GM19193 (cell line): ENCODE data around the gene RENBP.

Experiments used
- POLR2A ChIP-seq: IDR thresholded peaks from 4 replicates; pipeline ENCODE4 v1.6.1; 2011; ENCODE audit not compliant: insufficient read depth, insufficient read length; ENCODE audit errors: extremely low read depth

RENBP gene

DNA sequence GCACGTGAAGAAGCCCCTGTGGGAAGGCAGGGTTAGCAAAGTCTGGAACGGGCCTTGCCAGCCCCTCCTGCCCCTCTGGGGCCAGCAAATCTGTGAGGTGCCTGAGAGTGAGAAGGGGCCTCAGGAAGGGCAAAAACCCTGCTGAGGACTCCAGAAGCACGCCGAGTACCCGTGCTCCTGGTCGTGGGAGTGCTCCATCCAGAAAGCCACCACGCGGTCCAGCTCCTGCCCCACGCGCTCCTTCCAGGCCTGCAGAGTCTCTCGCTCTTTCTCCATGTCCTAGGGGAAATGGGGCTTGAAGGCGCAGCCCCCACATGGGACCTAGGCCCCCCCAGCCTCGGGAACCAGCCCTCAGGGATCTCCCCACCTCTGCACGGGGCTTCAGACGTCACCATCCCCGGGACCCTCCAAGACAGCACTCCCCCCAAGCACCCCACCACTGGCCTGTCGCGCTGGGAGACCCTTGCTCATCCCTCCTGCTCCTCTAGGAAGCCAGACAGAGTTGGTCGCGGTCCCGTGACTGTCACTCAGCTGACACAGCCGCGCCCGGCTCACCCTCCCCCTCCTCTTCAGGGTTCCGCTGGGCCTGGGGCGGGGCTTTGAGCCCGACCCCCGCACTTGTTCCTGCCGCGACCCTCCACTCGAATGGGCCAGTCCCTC lies at the start of gene RENBP:
TSS of gene RENBP (minus strand) at position 504 of the 660 bp plus-strand sequence. CDS start at position 471, 33 bp downstream.
- TF ChIP-seq POLR2A = no peak

DNA sequence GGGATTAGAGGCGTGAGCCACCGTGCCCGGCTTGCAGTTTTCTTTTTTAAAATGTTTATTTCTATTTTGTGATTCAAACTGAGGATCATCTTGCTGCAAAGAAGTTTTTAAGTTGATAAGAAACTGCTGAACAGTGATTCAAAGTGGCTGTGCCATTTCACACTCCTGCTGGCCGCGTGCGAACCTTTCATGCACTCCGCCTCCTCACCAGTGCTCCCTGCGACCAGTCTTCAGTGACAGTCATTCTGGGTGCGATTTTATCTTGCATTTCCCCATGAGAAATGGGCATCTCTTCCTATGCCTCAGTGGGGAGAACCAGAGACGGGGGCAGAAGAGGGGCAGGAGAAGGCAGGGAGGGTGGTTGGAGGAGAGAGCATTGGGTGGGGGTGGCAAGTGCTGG lies 49.5 kb upstream of the RENBP start:
- no peak for TF ChIP-seq POLR2A

DNA sequence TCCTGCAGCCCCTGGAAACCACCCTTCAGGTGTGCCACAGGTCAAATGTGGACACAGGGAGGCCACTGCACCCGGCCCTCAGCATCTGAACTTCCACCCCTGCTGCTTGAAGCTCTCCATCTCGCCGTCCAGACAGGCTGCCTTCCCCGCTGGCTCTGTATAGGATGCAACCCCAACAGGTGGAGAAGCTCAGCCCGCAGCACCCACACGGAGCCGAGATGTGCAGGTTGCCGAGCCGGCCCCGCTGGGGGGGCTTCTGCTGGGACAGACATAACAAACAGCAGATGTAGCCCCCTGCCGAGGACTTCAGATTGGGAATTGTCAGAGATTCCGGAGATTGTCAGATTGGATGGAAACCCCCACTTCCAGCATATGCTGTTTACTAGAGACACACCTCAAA lies 48.6 kb upstream of the RENBP start:
- no peak for TF ChIP-seq POLR2A

DNA sequence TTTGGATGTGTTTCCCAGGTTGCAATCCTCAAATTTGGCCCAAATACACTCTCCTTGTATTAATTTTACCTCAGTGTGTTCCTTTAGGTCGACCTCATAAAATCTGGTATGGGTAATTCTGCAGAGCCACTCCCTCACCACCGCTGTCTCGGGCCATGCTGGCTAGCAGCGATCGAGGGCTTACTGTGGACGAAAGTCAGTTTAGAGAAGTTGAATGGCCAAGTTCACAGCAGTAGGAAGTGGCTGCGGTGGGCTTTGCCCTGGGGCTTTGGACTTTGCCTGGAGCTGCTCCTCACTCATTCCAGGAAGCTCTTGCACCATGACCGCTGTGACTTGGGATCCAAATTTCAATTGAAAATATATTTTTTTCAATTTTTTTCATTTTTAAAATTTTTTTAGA lies 47.7 kb upstream of the RENBP start:
- TF ChIP-seq POLR2A = no peak

DNA sequence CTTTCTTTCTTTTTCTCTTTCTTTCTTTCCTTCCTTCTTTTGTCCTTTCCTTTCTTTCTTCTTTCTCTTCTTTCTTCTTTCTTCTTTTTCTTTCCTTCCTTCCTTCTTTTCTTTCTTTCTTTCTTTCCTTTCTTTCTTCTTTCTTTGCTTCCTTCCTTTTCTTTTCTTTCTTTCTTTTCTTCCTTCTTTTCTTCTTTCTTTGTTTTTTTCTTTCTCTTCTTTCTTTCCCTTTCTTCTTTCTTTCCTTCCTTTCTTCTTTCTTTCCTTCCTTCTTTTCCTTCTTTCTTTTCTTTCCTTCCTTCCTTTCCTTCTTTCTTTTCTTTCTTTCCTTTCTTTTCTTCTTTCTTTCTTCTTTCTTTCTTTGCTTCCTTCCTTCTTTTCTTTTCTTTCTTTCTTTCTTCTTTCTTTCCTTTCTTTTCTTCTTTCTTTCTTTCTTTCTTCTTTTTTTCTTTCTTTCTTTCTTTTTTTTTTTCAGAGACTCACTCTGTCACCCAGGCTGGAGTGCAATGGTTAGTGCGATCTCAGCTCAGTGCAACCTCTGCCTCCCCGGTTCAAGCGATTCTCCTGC lies 46.7 kb upstream of the RENBP start:
- no peak for TF ChIP-seq POLR2A

DNA sequence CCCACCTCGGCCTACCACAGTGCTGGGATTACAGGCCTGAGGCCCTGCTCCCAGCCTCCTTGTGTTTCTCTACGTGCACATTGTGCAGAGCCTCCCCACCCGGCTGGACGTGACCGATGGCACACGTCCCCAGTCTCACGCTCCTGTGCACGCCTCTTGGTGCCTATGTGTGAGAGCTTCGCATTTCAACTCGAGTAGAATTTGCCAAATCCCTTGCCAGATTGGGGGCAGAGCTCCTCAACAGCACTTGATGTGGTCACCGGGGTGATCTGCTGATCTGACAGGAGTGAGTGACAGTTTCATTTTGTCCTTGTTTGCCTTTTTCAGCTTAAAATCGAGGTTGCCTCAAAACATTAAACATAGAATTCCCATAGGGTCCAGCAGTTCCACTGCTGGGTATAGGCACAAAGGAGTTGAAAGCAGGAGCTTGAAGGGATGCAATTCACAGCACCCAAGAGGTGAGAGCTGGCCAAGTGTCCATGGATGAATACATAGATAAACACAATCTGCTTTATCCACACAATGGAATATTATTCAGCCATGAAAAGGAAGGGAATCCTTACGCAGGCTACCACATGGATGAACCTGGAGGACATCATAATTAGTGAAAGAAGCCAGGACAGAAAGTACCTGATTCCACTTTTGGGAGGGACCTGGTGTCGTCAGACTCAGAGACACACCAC lies 45.7 kb upstream of the RENBP start:
- no peak for TF ChIP-seq POLR2A

DNA sequence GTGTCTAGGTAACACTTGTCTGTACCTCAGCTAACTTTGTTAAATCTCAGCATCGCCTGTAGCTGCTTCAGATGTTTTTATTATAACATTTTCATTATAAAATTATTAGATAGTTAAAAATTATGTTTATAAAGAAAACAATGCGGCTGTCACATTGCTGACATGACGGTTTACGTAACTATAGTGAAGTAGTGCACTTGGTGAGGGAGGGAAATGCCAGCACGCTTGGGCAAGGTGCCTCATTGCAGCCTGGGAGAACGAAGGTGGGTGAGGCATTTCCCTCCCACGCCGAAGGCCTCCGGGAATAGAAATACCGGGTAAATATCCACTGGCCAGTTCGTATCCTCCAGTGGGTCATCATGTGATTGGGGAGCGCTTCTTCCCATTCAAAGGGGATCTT lies 44.0 kb upstream of the RENBP start:
- TF ChIP-seq POLR2A = no peak

DNA sequence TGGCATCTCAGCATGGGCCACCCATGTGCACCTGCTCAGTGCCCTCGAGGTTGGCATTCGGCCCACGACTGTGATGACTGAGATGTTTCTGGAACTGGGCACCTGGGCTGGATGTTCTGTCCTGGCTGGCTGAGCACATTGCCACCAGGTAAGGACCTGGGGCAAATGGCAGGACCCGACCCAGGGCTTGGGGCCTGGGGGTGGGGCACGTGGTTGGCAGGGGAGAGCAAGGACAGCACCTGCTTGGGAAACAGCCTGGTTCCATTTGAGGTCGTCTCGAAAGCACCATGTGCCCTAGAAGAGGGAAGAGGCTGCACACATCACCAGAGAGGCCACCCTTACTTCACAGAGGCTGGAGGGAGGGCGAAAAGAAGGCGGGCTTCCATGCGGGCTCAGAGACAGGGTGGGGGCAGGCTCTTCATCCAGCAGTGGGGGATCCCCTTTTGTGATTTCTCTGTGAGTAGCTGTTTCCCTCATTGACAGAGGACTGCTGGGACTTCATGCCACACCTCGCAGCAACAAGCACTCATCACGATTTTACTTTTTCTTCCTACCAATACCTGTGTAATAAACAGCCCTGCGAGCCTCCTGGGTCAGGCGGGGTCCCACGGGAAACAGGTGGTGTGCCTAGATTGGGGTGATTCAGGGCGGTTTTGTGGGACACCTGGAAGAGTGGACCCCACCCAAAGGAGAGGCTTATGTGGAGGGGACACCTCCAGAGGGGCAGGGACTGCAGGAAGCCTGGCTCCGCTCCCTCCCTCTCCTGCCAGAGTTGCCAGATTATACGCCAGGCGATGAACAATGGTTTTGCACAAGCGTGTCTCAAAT lies 40.1 kb upstream of the RENBP start:
- TF ChIP-seq POLR2A = peak; percentile 35

DNA sequence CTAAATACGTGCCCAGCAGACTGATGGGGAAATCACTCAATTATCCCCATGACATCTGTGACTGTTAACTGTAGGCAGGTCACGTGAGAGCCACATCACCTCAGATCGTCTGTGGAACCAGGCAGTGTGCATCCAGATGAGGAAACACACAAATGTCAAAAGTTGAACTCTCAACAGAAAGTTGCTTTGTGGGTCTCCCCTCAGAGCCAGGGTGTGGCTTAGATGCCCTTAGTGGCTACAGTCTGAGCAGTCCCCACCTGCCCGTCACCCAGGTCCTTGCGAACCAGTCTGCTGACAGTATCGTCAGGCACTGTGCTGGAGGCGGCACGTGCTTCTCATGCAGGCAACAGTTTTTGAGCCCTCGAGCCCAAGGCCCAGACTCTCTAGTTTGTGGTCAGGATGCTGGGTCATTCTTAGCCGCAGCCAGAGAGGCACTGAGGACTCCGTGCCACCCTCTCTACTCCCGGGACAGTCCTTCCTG lies 38.9 kb upstream of the RENBP start:
- TF ChIP-seq POLR2A = no peak

DNA sequence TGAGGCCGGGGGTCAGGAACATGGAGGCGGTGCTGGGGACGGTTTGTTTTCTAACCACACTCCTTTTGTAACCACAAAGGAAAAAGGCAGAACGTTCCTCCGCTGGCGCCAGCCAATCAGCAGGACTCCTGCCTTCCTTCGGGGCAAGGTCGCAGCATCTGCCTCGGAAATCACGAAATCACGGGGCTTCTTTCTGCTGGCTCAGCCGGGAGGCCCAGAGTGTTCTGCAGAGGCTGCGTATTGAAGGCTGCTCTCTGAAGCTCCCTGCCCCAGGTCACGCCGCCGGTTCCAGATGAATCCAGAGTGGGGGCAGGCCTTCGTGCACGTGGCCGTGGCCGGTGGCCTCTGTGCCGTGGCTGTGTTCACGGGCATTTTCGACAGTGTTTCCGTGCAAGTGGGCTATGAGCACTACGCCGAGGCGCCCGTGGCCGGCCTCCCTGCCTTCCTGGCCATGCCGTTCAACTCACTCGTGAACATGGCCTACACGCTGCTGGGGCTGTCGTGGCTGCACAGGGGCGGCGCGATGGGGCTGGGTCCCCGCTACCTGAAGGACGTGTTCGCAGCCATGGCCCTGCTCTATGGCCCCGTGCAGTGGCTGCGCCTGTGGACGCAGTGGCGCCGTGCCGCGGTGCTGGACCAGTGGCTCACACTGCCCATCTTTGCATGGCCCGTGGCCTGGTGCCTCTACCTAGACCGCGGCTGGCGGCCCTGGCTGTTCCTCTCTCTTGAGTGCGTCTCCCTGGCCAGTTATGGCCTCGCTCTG lies 37.5 kb upstream of the RENBP start:
- no peak for TF ChIP-seq POLR2A

DNA sequence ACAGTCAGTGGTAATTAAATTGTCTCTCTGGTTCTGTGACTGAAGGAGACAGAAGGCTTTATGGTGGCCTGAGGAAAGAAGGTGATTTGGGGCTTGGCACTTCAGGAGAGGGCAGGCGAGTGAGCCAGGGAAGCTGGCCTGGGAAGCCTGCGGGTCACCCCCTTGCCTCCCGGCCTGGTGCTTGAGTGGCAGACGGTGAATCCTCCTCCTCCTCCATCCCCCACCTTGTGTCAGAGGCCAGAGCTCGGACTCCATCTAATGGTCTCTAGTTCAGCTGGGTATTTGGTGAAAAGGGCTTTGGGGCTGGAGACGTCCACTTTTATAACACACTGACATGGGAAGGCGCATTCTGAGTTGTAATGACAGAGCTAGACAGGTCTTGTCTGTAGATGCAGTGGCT lies 36.8 kb upstream of the RENBP start:
- no peak for TF ChIP-seq POLR2A

DNA sequence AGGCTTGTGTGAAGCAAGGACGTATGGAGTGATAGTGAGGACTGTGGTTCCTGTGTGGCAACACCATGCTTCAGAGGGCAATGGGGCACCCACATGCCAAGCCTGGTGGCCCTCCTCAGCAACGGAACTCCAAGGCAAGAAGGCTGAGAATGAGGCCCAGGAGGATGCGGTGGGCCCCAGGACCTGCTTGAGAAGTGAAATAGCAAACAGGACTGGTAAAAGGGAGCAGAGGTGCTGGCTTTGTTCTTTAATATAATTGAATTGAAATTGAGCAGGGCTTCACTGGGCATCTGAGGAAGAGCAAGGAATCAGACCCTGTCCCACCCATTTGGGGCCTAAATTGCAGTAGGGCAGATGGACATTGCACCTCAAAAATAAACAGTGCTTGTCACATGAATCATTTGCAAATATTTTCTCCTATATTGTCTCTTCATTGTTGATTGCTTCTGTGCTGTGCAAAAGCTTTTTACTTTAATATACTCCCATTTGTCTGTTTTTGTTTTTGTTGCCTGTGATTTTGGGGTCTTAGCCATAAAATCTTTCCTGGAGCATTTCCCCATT lies 30.4 kb upstream of the RENBP start:
- no peak for TF ChIP-seq POLR2A

DNA sequence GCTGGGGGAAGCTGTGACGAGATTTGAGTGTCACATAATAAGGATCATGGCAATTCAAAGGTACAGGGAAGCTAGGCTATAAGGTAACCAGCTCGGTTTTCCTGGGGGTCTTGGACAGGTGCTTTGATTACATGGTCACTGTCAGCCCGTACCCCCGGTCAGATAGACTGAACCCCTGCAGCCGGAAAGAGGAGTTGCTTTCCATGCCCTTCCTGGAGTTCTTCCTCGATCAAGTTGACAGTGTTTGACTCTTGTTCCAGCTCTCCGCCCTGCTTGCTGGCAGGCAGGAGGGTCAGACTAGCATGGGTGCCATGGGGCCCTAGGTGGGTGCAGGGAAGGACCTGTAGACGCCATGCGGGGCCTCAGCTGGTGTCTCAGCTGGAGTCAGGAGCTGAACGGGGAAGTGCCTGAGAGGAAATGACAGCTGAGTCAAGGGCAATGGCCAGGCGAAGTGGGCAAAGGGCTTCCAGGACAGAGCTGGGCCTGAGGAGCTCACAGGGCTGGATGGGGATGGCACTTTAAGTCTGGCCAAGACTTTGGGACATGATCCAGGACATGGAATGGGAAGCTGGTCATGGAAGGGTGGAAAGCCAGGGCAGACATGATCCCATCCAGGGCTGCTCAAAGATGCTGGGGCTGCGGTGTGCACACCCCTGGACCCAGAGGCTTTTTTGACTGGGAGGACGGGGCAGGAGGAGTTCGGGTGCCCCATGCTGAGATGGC lies 29.7 kb upstream of the RENBP start:
- TF ChIP-seq POLR2A = no peak
